Left ventricle myocardium inferior (tissue), 1 donor: ENCODE measurements around the gene WDR49. TPM values are rescaled to one million over a fixed set of nuclear protein-coding genes. Genes with fewer than 3 reads are reported as not detected.

Experiments
- DNase-seq: peaks from one replicate; pipeline ENCODE4 v3.0.0-alpha.2; 2020
- H3K27ac ChIP-seq: fragments of 200-600 bp; replicated peaks from 2 replicates; pipeline ENCODE4 v1.8.0; 2021
- H3K27me3 ChIP-seq: fragments of 200-600 bp; 2 replicates; pipeline ENCODE4 v1.8.0; 2021; ENCODE audit warnings: low read depth
- H3K36me3 ChIP-seq: fragments of 200-600 bp; 2 replicates; pipeline ENCODE4 v1.8.0; 2021
- H3K4me1 ChIP-seq: fragments of 200-600 bp; 2 replicates; pipeline ENCODE4 v1.8.0; 2021
- H3K4me3 ChIP-seq: fragments of 200-600 bp; 2 replicates; pipeline ENCODE4 v1.8.0; 2021; ENCODE audit warnings: mild to moderate bottlenecking, moderate library complexity
- H3K9me3 ChIP-seq: fragments of 200-600 bp; replicated peaks from 2 replicates; pipeline ENCODE4 v1.8.0; 2021
- CTCF ChIP-seq: fragments of 200-600 bp; IDR thresholded peaks from 2 replicates; pipeline ENCODE4 v1.8.0; 2021; ENCODE audit warnings: antibody characterized with exemption, mild to moderate bottlenecking, borderline replicate concordance
- intact Hi-C: fragments of 100-400 bp; cut with micrococcal nuclease; formaldehyde crosslinking; loops from one replicate; pipeline ENCODE4 v1.11.0; 2022
- total RNA-seq: library from RNA; stranded (reverse); fragmentation: NEBNext Ultra II Directional; extraction: Animal tissue kit (Norgen Biotek cat#: 25700); gene quantifications from one replicate; pipeline ENCODE4 v1.2.1, GENCODE V29; 2021
- donor health status: DM: no; HTN: yes; CAD: no; lungs with severe emphysema.

The WDR49 gene
- total RNA-seq, 1 donor from 2014 or later = 3.7 TPM

DNA sequence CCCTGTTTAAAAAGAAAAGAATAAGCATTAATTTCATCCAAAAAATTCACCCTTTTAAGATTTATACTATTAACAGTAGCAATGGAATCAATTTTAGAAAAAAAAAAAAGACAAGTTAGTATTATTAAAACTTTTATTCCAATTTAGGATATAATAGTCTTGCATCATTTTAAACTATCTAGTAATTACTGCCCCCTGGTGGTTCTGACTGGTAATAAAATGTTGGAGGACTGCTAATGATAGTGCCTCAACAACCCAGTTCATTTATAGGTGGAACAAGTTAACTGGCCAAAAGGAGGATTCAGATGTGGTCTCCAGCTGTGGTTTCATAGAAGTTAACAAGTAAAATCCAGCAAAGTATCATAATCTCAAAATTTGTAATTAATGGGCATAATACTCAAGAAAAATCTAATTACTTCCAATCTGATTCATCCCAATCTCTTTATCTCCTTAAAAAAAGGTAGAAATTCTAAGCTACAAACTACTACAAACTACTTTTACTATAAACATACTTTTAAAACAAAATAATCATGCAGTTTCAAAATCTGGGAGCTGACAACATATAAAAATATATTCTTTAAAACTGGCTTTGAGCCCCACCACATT, 30.7 kb upstream of the WDR49 start:
- no peak for DNase-seq

DNA sequence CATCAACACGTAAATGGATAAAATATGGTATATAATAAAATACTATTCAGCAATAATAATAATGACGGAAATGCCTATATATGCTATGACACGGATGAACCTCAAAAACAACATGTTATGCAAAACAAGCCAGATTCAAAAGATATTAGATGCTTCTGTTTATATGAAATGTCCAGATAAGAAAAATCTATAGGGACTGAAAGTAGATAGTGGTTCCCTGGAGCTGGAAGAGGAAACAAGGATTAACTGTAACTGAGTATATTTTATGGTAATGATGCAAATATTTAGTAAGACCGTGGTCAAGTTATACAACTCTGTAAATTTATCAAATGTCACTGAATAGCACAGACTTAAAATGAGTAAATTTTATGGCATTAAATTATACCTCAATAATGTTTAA, 25.8 kb upstream of the WDR49 start:
- Histone ChIP-seq H3K4me3 (no peak overlapping the region), H3K27ac (no peak overlapping the region), H3K27me3 (no peaks in the 10 kb centered on the region), H3K9me3 (peaks cover 19% of the 10 kb centered on the region), H3K4me1 (no peaks in the 10 kb centered on the region), H3K36me3 (peaks cover 60% of the 10 kb centered on the region)
- intact Hi-C loops = loop anchor here (10.0 kb wide), 1 partner anchor 275 kb away; no protein-coding TSS in a partner anchor
- no peak for DNase-seq
- no peak for TF ChIP-seq CTCF

More for the DNA sequence above, 30.7 kb upstream of the WDR49 start:
- no peak overlapping the region for H3K4me3 ChIP-seq
- intact Hi-C loops = loop anchor here (10.0 kb wide), 1 partner anchor 300 kb away; the partner anchor contains the start of gene ZBBX
- peak; percentile 84 for TF ChIP-seq CTCF
- H3K27me3 ChIP-seq = no peaks in the 10 kb centered on the region
- peaks cover 55% of the 10 kb centered on the region for H3K36me3 ChIP-seq
- no peaks in the 10 kb centered on the region for H3K4me1 ChIP-seq
- no peaks in the 10 kb centered on the region for H3K9me3 ChIP-seq
- H3K27ac ChIP-seq = no peak overlapping the region

- Histone ChIP-seq H3K27me3 (no peaks in the 10 kb centered on the region), H3K9me3 (peaks cover 30% of the 10 kb centered on the region), H3K36me3 (peaks cover 47% of the 10 kb centered on the region), H3K27ac (no peak overlapping the region), H3K4me3 (no peak overlapping the region), H3K4me1 (no peaks in the 10 kb centered on the region)
- intact Hi-C loops = loop anchor here (10.0 kb wide), 1 partner anchor 271 kb away; no protein-coding TSS in a partner anchor
- TF ChIP-seq CTCF = no peak
- no peak for DNase-seq
Measured at GRCh38 chr3:167675848-167676247, 22.1 kb upstream of the WDR49 start.

GRCh38 chr3:167673221-167673620, 19.5 kb upstream of the WDR49 start:
- DNase-seq = no peak
- intact Hi-C loops = loop anchor here (10.0 kb wide), 1 partner anchor 268 kb away; no protein-coding TSS in a partner anchor
- Histone ChIP-seq H3K4me1 (no peaks in the 10 kb centered on the region), H3K36me3 (peaks cover 41% of the 10 kb centered on the region), H3K27me3 (no peaks in the 10 kb centered on the region), H3K4me3 (no peak overlapping the region), H3K9me3 (peaks cover 30% of the 10 kb centered on the region), H3K27ac (no peak overlapping the region)
- no peak for TF ChIP-seq CTCF

DNA sequence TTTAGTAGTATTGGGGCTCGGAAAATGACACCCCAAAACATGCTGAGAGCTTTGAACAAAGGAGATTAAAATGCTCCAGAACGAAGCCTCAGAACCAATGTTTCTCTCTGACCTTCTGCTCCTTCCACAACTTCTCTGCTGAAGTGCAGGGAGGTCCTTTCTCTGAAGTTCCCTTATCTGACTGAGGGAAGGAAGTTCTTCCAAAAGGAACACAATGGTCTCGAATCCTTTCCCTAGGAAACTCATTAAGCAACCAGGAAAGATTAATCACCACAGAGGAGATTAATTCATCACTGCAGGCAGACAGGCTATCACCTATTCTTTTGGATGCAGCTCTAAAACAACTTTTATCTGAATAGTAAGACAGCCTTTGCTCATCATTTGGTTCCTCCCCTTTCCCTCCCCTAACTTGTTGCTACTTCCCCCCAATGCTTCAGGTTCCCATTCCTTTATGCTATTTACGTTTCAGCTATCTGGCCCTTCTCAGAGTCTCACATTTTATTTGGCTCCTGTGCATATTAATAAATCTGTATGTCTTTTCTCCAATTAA, 18.2 kb upstream of the WDR49 start:
- peaks cover 30% of the 10 kb centered on the region for H3K9me3 ChIP-seq
- H3K4me1 ChIP-seq = no peaks in the 10 kb centered on the region
- H3K4me3 ChIP-seq = no peak overlapping the region
- DNase-seq = no peak
- no peak for TF ChIP-seq CTCF
- H3K36me3 ChIP-seq = peaks cover 39% of the 10 kb centered on the region
- no peaks in the 10 kb centered on the region for H3K27me3 ChIP-seq
- no peak overlapping the region for H3K27ac ChIP-seq
- intact Hi-C loops = loop anchor here (10.0 kb wide), 1 partner anchor 267 kb away; no protein-coding TSS in a partner anchor
